Type B pancreatic cell (in vitro differentiated cells): ENCODE measurements around the gene CIB2. TPM values are rescaled to one million over a fixed set of nuclear protein-coding genes. Genes with fewer than 3 reads are reported as not detected.
A peak's percentile ranks its signal among the peaks of the same experiment; 100 is the strongest.

Experiments used
- DNase-seq: peaks from one replicate; pipeline ENCODE4 v3.0.0; 2021; ENCODE audit warnings: mixed read lengths; ENCODE audit not compliant: unreplicated experiment; ENCODE audit errors: extremely low spot score
- H3K27ac Mint-ChIP-seq: 2 replicates; pipeline ENCODE4 v1.8.0; 2021; ENCODE audit warnings: mild to moderate bottlenecking, mixed read lengths
- H3K27me3 Mint-ChIP-seq: 2 replicates; pipeline ENCODE4 v1.8.0; 2021; ENCODE audit warnings: mixed read lengths
- H3K36me3 Mint-ChIP-seq: 2 replicates; pipeline ENCODE4 v1.8.0; 2021; ENCODE audit warnings: mixed read lengths
- H3K4me1 Mint-ChIP-seq: one replicate; pipeline ENCODE4 v1.8.0; 2021; ENCODE audit warnings: mixed read lengths; ENCODE audit not compliant: unreplicated experiment
- H3K4me3 Mint-ChIP-seq: 2 replicates; pipeline ENCODE4 v1.8.0; 2021; ENCODE audit warnings: mild to moderate bottlenecking, mixed read lengths
- H3K9me3 Mint-ChIP-seq: 2 replicates; pipeline ENCODE4 v1.8.0; 2021; ENCODE audit warnings: mixed read lengths
- CTCF ChIP-seq: fragments of 200-600 bp; sonication (generic); conservative IDR thresholded peaks from 2 replicates; pipeline ENCODE4 v1.5.0; 2021; ENCODE audit warnings: antibody characterized with exemption, mild to moderate bottlenecking
- total RNA-seq: library from RNA; stranded (reverse); gene quantifications from 2 replicates; pipeline ENCODE4 v1.2.1, GENCODE V29; 2021; ENCODE audit warnings: low replicate concordance

The CIB2 gene
- total RNA-seq, 1 donor from 2014 or later = 20.1 TPM

GRCh38 chr15:78127882-78128281 is 3.4 kb downstream of the CIB2 start:
- no peak for DNase-seq
- Mint-ChIP-seq H3K4me1 (peaks cover 13% of the 10 kb centered on the region), H3K4me3 (peak overlapping the region; percentile 76), H3K27me3 (no peaks in the 10 kb centered on the region), H3K9me3 (no peaks in the 10 kb centered on the region), H3K27ac (peak overlapping the region; percentile 67), H3K36me3 (no peaks in the 10 kb centered on the region)
- no peak for TF ChIP-seq CTCF

GRCh38 chr15:78125267-78125666 is 6.0 kb downstream of the CIB2 start:
- no peaks in the 10 kb centered on the region for H3K9me3 Mint-ChIP-seq
- no peak overlapping the region for H3K27ac Mint-ChIP-seq
- no peak for TF ChIP-seq CTCF
- H3K4me3 Mint-ChIP-seq = no peak overlapping the region
- peaks cover 13% of the 10 kb centered on the region for H3K4me1 Mint-ChIP-seq
- H3K27me3 Mint-ChIP-seq = no peaks in the 10 kb centered on the region
- DNase-seq = no peak
- no peaks in the 10 kb centered on the region for H3K36me3 Mint-ChIP-seq

DNA sequence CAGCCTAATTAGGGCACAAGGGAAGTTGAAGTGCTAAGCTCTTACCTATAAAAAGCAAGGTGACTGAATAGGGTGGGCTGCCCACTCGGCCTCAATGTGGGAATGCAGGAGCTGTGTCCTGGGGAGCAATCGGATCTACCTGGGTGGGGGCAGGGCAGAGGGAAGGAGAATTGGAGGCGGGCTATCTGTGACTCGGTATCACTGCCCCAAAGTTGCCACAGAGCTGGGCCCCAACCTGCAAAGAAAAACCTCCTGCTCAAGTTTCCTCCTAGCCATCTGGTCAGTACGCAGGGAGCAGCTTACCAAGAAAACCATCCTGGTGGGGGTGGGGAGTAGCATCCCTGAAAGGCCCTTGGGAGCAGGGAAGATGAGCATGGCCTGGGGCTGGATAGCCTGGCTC is 10.7 kb downstream of the CIB2 start:
- Mint-ChIP-seq H3K27me3 (no peaks in the 10 kb centered on the region), H3K4me3 (no peak overlapping the region), H3K36me3 (no peaks in the 10 kb centered on the region), H3K27ac (no peak overlapping the region), H3K9me3 (no peaks in the 10 kb centered on the region), H3K4me1 (peaks cover 5% of the 10 kb centered on the region)
- no peak for DNase-seq
- TF ChIP-seq CTCF = no peak

DNA sequence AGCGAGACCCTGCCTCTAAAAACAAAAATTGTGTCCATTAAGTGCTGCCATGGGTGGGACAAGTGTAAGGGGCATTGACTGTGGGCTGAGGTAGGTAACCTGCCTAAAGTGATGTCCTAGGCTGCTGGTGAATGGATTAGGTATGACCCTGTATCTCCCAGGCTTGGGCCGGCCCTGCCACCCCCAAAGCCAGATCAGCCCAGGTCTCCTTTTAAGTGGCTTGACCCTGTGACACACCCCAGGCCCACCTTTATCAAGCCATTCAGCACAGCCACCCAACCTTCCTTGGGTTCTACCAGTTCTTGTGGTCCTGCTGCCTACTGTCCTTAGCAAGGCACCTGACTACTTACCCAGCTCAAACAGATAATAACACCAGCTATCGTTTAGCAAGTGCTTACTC is 18.7 kb downstream of the CIB2 start:
- Mint-ChIP-seq H3K27ac (no peak overlapping the region), H3K9me3 (no peaks in the 10 kb centered on the region), H3K4me1 (no peaks in the 10 kb centered on the region)

GRCh38 chr15:78111788-78112187 is 19.5 kb downstream of the CIB2 start:
- Mint-ChIP-seq H3K36me3 (no peaks in the 10 kb centered on the region), H3K4me1 (no peaks in the 10 kb centered on the region), H3K9me3 (no peaks in the 10 kb centered on the region), H3K27ac (no peak overlapping the region), H3K4me3 (no peak overlapping the region), H3K27me3 (no peaks in the 10 kb centered on the region)
- no peak for DNase-seq
- TF ChIP-seq CTCF = no peak

More for the DNA sequence above, 18.7 kb downstream of the CIB2 start:
- H3K27me3 Mint-ChIP-seq = no peaks in the 10 kb centered on the region
- no peak for TF ChIP-seq CTCF
- H3K4me3 Mint-ChIP-seq = no peak overlapping the region
- DNase-seq = no peak
- H3K36me3 Mint-ChIP-seq = no peaks in the 10 kb centered on the region

DNA sequence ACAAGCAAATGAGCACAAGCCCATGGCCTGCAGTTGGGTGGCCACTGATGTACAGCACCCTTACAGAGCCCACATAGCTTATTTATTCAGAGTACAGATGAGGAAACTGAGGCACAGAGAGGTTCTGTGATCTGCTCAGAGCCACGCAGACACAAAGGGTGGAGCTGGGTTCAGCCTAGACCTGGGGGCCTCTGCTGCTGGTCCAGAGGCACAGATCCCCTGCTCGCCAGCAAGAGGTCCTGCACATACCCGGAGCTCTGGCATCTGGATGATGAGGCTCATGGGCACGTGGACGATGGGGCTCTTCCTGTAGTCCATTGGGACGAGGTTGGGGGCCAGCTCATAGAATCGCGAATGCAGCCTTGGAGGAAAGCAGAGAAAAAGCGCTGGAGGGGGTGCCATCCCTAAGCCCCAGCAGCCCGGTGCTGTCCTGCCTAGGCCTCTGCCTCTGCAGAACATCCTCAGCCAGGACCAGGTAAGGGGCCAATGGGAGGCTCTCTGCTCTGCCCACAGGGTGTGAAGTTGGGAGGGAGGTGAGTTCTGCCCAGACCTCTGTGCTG is 20.2 kb downstream of the CIB2 start:
- Mint-ChIP-seq H3K27me3 (no peaks in the 10 kb centered on the region), H3K27ac (no peak overlapping the region), H3K4me3 (no peak overlapping the region), H3K4me1 (no peaks in the 10 kb centered on the region), H3K9me3 (no peaks in the 10 kb centered on the region), H3K36me3 (no peaks in the 10 kb centered on the region)
- TF ChIP-seq CTCF = no peak
- DNase-seq = no peak
